ENCODE measurements around the gene ACAD11. TPM values are rescaled to one million over a fixed set of nuclear protein-coding genes. Genes with fewer than 3 reads are reported as not detected.
"Not testable (repeated sequence)": the region's sequence is repeated elsewhere in the genome, so short reads cannot be mapped to it uniquely, and the experiment has no call there.

The ACAD11 gene
- total RNA-seq, 2 donors from 2014 or later: 24.2 to 28.4 TPM

- not testable (repeated sequence) for H3K9me3 ChIP-seq (ENCODE audit: control insufficient read depth, low read length, poor library complexity, severe bottlenecking); ATAC-seq; H3K4me1 Mint-ChIP-seq; H3K27me3 Mint-ChIP-seq; DNase-seq; H3K36me3 Mint-ChIP-seq (ENCODE audit: low read depth); H3K27ac Mint-ChIP-seq; H3K4me3 Mint-ChIP-seq
These were observed 18.2 kb downstream of the ACAD11 start for GRCh38 chr3:132641427-132641826.

GRCh38 chr3:132638706-132639105 lies 20.9 kb downstream of the ACAD11 start:
- H3K36me3 Mint-ChIP-seq (ENCODE audit: low read depth): peaks cover 10% of the 10 kb centered on the region
- ATAC-seq (no peak), DNase-seq (no peak)
- no peaks in the 10 kb centered on the region for H3K27me3 Mint-ChIP-seq
- H3K27ac Mint-ChIP-seq: no peak overlapping the region
- no peak overlapping the region for H3K4me3 Mint-ChIP-seq
- peaks cover 4% of the 10 kb centered on the region for H3K4me1 Mint-ChIP-seq
- H3K9me3 ChIP-seq (ENCODE audit: control insufficient read depth, low read length, poor library complexity, severe bottlenecking): no peaks in the 10 kb centered on the region

- Mint-ChIP-seq H3K36me3 (ENCODE audit: low read depth) (peaks cover 10% of the 10 kb centered on the region), H3K27ac (no peak overlapping the region)
- H3K9me3 ChIP-seq (ENCODE audit: control insufficient read depth, low read length, poor library complexity, severe bottlenecking): no peaks in the 10 kb centered on the region
These were observed 22.0 kb downstream of the ACAD11 start for GRCh38 chr3:132637590-132637989.

GRCh38 chr3:132635052-132635451 lies 24.6 kb downstream of the ACAD11 start:
- ATAC-seq (no peak), DNase-seq (no peak)
- Mint-ChIP-seq H3K27me3 (no peaks in the 10 kb centered on the region), H3K27ac (no peak overlapping the region), H3K4me1 (no peaks in the 10 kb centered on the region), H3K36me3 (ENCODE audit: low read depth) (peaks cover 10% of the 10 kb centered on the region), H3K4me3 (no peak overlapping the region)
- no peaks in the 10 kb centered on the region for H3K9me3 ChIP-seq (ENCODE audit: control insufficient read depth, low read length, poor library complexity, severe bottlenecking)

More at GRCh38 chr3:132637590-132637989, 22.0 kb downstream of the ACAD11 start:
- ATAC-seq (no peak), DNase-seq (no peak)
- no peaks in the 10 kb centered on the region for H3K4me1 Mint-ChIP-seq
- no peaks in the 10 kb centered on the region for H3K27me3 Mint-ChIP-seq
- H3K4me3 Mint-ChIP-seq: no peak overlapping the region

GRCh38 chr3:132630612-132631011 lies 29.0 kb downstream of the ACAD11 start:
- H3K36me3 Mint-ChIP-seq (ENCODE audit: low read depth): peaks cover 4% of the 10 kb centered on the region
- no peak for ATAC-seq
- no peaks in the 10 kb centered on the region for H3K9me3 ChIP-seq (ENCODE audit: control insufficient read depth, low read length, poor library complexity, severe bottlenecking)
- no peak overlapping the region for H3K4me3 Mint-ChIP-seq
- H3K27me3 Mint-ChIP-seq: no peaks in the 10 kb centered on the region
- no peak for DNase-seq
- H3K27ac Mint-ChIP-seq: no peak overlapping the region
- peaks cover 3% of the 10 kb centered on the region for H3K4me1 Mint-ChIP-seq

GRCh38 chr3:132629928-132630327 lies 29.7 kb downstream of the ACAD11 start:
- H3K9me3 ChIP-seq (ENCODE audit: control insufficient read depth, low read length, poor library complexity, severe bottlenecking): no peaks in the 10 kb centered on the region
- Mint-ChIP-seq H3K27me3 (no peaks in the 10 kb centered on the region), H3K27ac (peak overlapping the region; percentile 37), H3K36me3 (ENCODE audit: low read depth) (peaks cover 4% of the 10 kb centered on the region), H3K4me3 (no peak overlapping the region), H3K4me1 (peaks cover 3% of the 10 kb centered on the region)
- DNase-seq (no peak), ATAC-seq (no peak)

GRCh38 chr3:132628157-132628556 lies 31.5 kb downstream of the ACAD11 start:
- Mint-ChIP-seq H3K27me3 (no peaks in the 10 kb centered on the region), H3K36me3 (ENCODE audit: low read depth) (peaks cover 4% of the 10 kb centered on the region)
- H3K9me3 ChIP-seq (ENCODE audit: control insufficient read depth, low read length, poor library complexity, severe bottlenecking): no peaks in the 10 kb centered on the region

GRCh38 chr3:132626955-132627354 lies 32.7 kb downstream of the ACAD11 start:
- no peak overlapping the region for H3K27ac Mint-ChIP-seq
- ATAC-seq (no peak), DNase-seq (no peak)
- H3K4me3 Mint-ChIP-seq: no peak overlapping the region
- H3K27me3 Mint-ChIP-seq: no peaks in the 10 kb centered on the region
- H3K9me3 ChIP-seq (ENCODE audit: control insufficient read depth, low read length, poor library complexity, severe bottlenecking): no peaks in the 10 kb centered on the region
- peaks cover 4% of the 10 kb centered on the region for H3K36me3 Mint-ChIP-seq (ENCODE audit: low read depth)
- H3K4me1 Mint-ChIP-seq: peaks cover 3% of the 10 kb centered on the region

More at GRCh38 chr3:132628157-132628556, 31.5 kb downstream of the ACAD11 start:
- DNase-seq (no peak), ATAC-seq (no peak)
- Mint-ChIP-seq H3K27ac (no peak overlapping the region), H3K4me1 (peaks cover 3% of the 10 kb centered on the region), H3K4me3 (no peak overlapping the region)

- DNase-seq: no peak
- H3K4me1 Mint-ChIP-seq: peaks cover 3% of the 10 kb centered on the region
- H3K27ac Mint-ChIP-seq: peak overlapping the region; percentile 16
- H3K4me3 Mint-ChIP-seq: no peak overlapping the region
- H3K36me3 Mint-ChIP-seq (ENCODE audit: low read depth): peaks cover 8% of the 10 kb centered on the region
- ATAC-seq: no peak
- H3K27me3 Mint-ChIP-seq: no peaks in the 10 kb centered on the region
- H3K9me3 ChIP-seq (ENCODE audit: control insufficient read depth, low read length, poor library complexity, severe bottlenecking): no peaks in the 10 kb centered on the region
These were observed 34.0 kb downstream of the ACAD11 start for GRCh38 chr3:132625613-132626012.

GRCh38 chr3:132624790-132625189 lies 34.8 kb downstream of the ACAD11 start:
- Mint-ChIP-seq H3K27ac (no peak overlapping the region), H3K4me1 (peaks cover 3% of the 10 kb centered on the region), H3K27me3 (no peaks in the 10 kb centered on the region), H3K4me3 (no peak overlapping the region), H3K36me3 (ENCODE audit: low read depth) (peaks cover 8% of the 10 kb centered on the region)
- DNase-seq: no peak
- ATAC-seq: no peak
- H3K9me3 ChIP-seq (ENCODE audit: control insufficient read depth, low read length, poor library complexity, severe bottlenecking): no peaks in the 10 kb centered on the region

GRCh38 chr3:132623646-132624045 lies 36.0 kb downstream of the ACAD11 start:
- H3K4me1 Mint-ChIP-seq: peaks cover 3% of the 10 kb centered on the region
- H3K27ac Mint-ChIP-seq: no peak overlapping the region
- ATAC-seq (no peak), DNase-seq (no peak)
- H3K27me3 Mint-ChIP-seq: no peaks in the 10 kb centered on the region
- no peak overlapping the region for H3K4me3 Mint-ChIP-seq
- H3K36me3 Mint-ChIP-seq (ENCODE audit: low read depth): peaks cover 8% of the 10 kb centered on the region
- H3K9me3 ChIP-seq (ENCODE audit: control insufficient read depth, low read length, poor library complexity, severe bottlenecking): no peaks in the 10 kb centered on the region

GRCh38 chr3:132622761-132623160 lies 36.8 kb downstream of the ACAD11 start:
- DNase-seq (no peak), ATAC-seq (no peak)
- Mint-ChIP-seq H3K27me3 (no peaks in the 10 kb centered on the region), H3K36me3 (ENCODE audit: low read depth) (peaks cover 8% of the 10 kb centered on the region), H3K4me3 (no peak overlapping the region), H3K27ac (no peak overlapping the region), H3K4me1 (peaks cover 3% of the 10 kb centered on the region)
- no peaks in the 10 kb centered on the region for H3K9me3 ChIP-seq (ENCODE audit: control insufficient read depth, low read length, poor library complexity, severe bottlenecking)

GRCh38 chr3:132622148-132622547 lies 37.5 kb downstream of the ACAD11 start:
- DNase-seq (no peak), ATAC-seq (no peak)
- Mint-ChIP-seq H3K27ac (no peak overlapping the region), H3K36me3 (ENCODE audit: low read depth) (peaks cover 13% of the 10 kb centered on the region), H3K4me3 (no peak overlapping the region), H3K4me1 (peaks cover 3% of the 10 kb centered on the region), H3K27me3 (no peaks in the 10 kb centered on the region)
- no peaks in the 10 kb centered on the region for H3K9me3 ChIP-seq (ENCODE audit: control insufficient read depth, low read length, poor library complexity, severe bottlenecking)

- H3K9me3 ChIP-seq (ENCODE audit: control insufficient read depth, low read length, poor library complexity, severe bottlenecking): no peaks in the 10 kb centered on the region
- ATAC-seq (no peak), DNase-seq (no peak)
- H3K4me3 Mint-ChIP-seq: no peak overlapping the region
- no peaks in the 10 kb centered on the region for H3K4me1 Mint-ChIP-seq
- no peaks in the 10 kb centered on the region for H3K27me3 Mint-ChIP-seq
- peaks cover 10% of the 10 kb centered on the region for H3K36me3 Mint-ChIP-seq (ENCODE audit: low read depth)
- no peak overlapping the region for H3K27ac Mint-ChIP-seq
These were observed 42.8 kb downstream of the ACAD11 start for GRCh38 chr3:132616780-132617179.

All from T-helper 17 cell (primary cell).